Measurements from ENCODE around the gene SPHK2.
A peak's percentile ranks its signal among the peaks of the same experiment; 100 is the strongest.
"Not testable (repeated sequence)": the region's sequence is repeated elsewhere in the genome, so short reads cannot be mapped to it uniquely, and the experiment has no call there.

The SPHK2 gene

DNA sequence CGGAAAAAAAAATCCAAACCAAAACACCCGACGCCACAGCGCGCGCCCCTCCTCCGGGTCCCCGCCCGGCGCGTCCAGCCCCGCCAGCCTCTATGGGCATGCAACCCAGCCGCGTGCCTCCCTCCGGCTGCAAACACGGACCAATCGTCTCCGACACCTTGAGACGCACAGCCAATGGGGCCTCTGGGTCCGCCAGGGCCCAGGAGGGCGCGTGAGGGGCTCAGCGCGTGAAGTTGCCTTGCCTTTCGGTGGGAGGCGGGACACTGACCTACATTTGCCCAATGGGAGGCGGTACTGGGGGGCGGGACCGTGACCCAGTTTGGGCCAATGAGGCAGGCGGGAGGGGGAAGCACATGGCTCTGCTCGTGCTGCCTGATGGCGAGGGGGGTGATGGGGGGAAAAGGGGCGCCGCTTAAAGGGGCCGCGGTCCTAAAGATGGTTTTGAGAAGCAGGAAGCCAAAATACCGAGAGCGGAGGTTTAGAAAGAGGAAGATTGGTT is 18.2 kb downstream of the SPHK2 start:
- DNase-seq, result peak; percentile 99

- peak; percentile 92 for DNase-seq
Measured at GRCh38 chr19:48637948-48638830, 18.9 kb downstream of the SPHK2 start.

DNA sequence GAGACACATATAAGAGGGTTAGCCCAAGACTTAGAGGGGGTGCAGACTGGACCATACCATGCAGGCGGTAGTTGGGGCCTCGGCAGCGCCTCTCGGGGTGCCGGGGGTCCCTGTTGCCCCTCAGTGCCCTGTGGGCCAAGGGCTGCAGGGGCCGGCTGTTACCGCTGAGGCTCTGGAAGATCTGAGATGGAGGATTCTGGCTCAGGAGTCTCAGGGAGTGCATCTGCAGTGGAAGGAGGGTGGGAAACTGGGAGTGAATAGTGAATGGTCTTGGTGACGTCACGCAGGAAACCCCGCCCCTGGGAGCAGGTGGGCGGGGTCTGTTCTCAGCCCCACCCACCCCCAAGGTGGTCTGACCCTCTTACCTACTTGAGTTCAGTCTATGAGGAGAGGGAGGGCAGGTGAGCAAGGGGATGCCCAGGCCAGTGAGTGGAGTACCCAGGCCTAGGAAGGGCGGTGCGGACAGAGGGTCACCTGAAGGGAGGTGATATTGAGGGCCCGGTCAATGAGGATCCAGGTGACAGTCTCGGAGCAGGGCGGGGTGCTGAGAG is 19.6 kb downstream of the SPHK2 start:
- no peak for DNase-seq

DNA sequence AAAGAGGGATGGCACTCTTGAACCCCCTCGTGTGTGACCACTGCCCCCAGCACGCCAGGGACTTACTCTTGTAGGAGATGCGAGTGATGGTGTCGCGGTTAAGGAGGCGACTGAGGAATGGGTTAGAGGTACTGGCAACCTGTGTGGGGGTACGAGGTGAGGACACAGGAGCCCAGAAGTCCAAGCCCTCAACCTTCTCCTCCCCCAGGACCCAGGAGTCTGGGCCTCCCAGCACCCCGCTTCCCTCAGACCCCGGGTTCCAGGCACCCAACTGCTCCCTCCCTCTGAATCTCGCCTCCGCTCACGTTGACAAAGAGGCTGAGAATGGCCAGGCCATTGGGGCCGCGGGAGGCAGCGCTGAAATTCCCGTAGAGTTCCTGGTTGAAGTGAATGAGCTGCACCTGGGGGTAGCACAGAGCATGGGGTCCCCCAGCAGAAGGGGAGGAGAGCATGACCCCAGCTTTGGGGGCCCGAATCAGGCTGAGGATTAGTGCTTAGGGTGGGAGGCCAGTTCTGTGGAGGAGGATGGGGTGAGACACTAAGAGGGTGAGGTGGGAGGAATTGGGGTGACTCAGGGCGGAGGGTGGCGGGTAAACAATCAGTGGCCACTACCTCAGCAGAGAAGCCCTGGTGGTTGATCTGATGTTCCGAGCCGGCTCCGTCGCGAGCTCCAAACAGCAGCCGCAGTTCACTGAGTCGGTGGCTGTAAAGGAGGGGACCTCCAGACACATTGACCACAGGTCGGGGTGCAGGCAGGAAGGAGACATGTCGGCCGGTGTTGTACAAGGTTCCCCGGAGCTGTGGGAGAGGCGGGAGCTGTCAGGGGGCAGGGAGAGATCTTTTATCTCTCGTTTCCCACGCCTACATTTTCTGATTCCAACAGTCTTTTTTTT is 20.4 kb downstream of the SPHK2 start:
- DNase-seq, result no peak

DNA sequence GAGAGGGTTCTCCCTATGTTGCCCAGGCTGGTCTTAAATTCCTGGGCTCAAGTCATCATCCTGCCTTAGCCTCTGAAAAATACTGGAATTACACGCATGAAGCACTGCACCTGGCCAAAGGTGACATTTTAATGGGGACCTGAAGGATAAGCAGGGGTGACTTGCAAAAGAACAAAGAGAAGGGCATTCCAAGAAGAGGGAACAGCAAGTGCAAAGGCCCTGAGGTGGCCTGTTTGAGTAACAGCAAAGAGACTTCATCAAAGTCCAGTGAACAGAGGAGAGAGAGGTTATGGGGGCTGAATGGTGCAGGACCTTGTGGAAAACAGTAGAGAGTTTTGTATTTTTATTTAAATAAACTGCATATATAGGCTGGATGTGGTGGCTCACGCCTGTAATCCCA is 22.5 kb downstream of the SPHK2 start:
- no peak for DNase-seq

DNA sequence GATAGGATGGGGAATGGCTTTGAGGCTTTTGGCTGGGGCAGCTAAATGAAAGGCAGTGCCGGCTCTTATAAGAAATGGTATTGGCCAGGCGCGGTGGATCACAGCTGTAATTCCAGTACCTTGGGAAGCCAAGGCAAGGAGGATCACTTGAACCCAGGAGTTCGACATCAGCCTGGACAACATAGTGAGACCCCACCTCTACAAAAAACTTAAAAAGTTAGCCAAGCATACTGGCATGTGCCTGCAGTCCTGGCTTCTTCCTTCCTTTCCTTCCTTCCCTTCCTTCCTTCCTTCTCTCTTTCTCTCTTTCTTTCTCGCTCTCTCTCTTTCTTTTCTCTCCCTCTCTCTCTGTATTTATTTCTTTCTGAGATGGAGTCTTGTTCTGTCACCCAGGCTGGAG is 23.6 kb downstream of the SPHK2 start:
- no peak for DNase-seq

GRCh38 chr19:48644355-48644754 is 25.0 kb downstream of the SPHK2 start:
- DNase-seq, result no peak

- DNase-seq, result peak; percentile 66
Measured at GRCh38 chr19:48644839-48645619, 25.7 kb downstream of the SPHK2 start.

- no peak for DNase-seq
Measured at GRCh38 chr19:48645620-48646000, 26.3 kb downstream of the SPHK2 start.

DNA sequence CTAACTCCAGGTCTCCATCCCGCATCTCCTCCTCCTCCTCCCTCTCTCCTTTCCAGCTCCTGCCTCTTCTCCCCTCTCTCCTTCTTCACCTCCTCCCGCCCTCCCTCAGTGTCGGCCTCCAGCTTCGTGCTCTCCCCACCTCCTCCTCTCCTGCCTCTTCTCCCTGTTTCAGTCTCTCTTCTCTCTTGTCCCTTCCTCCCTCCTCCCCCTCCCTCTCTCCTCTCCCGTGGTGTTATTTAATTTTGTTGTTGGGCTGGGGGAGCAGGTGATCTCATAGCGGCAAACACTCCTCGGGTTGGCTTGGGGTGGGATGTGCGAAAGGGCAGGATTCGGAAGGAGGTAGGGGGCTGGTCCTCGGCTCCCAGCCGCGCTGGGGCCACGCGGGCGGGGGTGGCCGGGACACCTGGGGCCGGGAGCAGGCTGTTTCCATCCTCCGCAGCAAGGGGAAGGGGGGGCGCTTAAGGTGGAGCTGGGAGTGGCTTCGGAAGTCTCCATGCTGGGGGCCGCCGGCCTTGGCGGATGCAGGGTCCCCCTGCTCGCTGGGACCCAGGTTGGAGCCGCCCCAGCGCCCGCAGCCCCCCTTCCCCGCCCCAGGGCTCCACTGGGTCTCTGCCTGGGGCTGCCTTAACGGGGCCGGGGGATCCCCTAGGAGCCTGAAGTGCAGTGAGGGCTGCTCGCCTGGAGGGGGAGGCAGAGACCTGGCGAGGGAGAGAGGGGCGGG is 26.9 kb downstream of the SPHK2 start, which contains the start of gene CA11:
TSS of gene CA11 (minus strand) at position 187 of the 721 bp plus-strand sequence. CDS start 555 bp downstream, outside the sequence.
- DNase-seq, result peak; percentile 76

DNA sequence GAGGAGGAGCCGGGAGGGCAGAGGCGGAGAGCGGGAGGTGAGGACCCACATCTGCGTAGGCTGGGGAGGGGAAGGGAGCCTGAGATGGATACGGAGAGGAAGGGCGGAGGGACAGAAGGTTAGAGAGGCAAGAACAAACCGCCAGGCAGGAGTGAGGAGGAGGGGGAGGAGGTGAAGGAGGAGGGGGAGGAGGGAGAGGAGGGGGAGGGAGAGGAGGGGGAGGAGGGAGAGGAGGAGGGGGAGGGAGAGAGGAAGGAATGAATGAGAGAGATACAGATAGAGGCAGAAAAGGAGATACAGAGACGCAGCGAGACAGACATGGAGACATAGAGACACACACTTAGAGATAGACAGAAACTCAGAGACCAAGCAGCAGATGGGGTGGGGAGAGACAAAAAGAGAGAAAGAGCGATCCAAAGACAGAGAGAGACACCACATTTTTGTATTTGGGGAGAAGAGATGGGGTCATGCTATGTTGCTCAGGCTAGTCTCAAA is 27.5 kb downstream of the SPHK2 start:
- no peak for DNase-seq

DNA sequence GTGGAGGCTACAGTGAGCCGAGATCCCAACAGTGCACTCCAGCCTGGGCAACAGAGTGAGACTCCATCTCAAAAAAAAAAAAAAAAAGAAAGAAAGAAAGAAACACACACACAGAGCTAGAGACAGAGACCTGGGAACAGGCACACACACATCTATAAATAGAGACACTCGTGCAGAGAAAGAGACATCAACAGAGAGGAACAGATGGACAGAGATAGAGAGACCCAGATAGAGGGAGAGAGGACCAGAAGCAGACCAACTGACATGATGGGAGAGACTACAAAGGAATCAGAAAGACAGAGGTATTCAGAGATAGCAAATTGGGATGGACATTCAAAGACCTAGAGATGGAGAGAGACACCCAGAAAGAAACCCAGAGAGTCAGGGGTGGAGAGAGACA is 28.8 kb downstream of the SPHK2 start:
- DNase-seq, result no peak

- DNase-seq, result no peak
Measured at GRCh38 chr19:48650974-48651682, 31.8 kb downstream of the SPHK2 start.

- no peak for DNase-seq
Measured at GRCh38 chr19:48651683-48652048, 32.4 kb downstream of the SPHK2 start.

- DNase-seq, result no peak
Measured at GRCh38 chr19:48654299-48655059, 35.2 kb downstream of the SPHK2 start.

DNA sequence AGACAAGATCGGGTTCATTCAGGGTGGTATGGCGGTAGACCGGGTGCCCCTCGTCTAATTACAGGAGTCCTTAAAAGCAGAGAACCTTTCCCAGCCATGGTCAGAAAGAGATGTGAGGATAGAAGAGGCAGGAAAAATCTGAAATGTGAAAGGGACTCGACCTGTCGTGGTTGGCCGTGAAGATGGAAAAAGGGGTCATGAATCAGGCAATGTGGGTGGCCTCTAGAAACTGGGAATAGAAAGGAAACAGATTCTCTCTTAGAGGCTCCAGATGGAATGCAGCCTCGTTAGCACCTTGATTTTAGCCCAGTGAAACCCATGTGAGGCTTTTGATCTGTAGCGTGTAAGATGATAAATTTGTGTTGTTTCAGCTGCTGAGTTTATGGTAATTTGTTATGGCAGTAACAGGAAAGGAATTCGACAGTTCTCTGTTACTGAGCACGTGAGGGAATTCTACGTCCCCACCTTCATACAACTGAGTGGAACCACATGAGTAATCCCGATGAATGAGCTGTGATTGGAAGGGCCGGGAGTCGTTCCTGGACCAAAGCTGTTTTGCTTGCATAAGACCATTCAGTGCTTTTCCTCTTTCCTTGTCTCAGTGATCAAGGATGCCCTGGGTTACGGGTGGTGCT is 37.7 kb downstream of the SPHK2 start:
- DNase-seq, result peak; percentile 82

DNA sequence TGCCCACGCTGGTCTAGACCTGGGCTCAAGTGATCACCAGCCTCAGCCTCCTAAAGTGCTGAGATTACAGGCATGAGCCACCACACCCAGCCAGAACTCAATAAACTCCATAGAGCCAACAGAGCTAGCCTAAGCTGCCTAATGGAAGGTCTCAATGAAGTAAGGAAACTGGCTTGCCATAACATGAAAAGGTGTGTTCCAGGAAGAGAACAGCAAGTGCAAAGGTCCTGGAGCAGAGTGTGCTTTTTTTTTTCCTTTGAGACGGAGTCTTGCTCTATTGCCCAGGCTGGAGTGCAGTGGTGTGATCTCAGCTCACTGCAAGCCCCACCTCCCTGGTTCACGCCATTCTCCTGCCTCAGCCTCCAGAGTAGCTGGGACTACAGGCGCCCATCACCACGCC is 38.5 kb downstream of the SPHK2 start:
- DNase-seq, result not testable (repeated sequence)

DNA sequence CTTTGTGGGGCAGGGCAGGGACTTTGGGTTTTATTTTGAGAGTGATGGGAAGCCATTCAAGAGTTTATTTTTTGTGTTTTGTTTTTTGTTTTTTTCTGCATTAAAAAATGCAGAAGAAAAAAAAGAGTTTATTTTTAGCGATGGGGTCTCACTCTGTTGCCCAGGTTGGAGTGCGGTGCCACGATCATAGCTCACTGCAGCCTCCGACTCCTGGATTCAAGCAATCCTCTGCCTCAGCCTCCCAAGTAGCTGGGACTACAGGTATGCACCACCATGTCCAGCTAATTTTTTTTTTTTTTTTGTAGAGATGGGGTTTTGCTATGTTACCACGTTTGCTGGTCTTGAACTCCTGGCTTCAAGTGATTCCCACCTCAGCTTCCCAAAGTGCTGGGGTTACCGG is 39.2 kb downstream of the SPHK2 start:
- DNase-seq, result no peak

GRCh38 chr19:48659768-48660167 is 40.5 kb downstream of the SPHK2 start:
- no peak for DNase-seq
